GM10266 (cell line): ENCODE measurements around the gene HSPA1L.
A peak's percentile ranks its signal among the peaks of the same experiment; 100 is the strongest.
"Not testable (repeated sequence)": the region's sequence is repeated elsewhere in the genome, so short reads cannot be mapped to it uniquely, and the experiment has no call there.

Experiments used
- DNase-seq: peaks from one replicate; pipeline ENCODE4 v3.0.0; 2012; ENCODE audit errors: extremely low spot score
- TF ChIP-seq, protein P1 (sequence below): IDR thresholded peaks from 2 replicates; pipeline ENCODE4 v1.5.1; 2012; ENCODE audit warnings: mild to moderate bottlenecking, low read depth; ENCODE audit not compliant: control insufficient read depth, insufficient read depth; ENCODE audit errors: missing control alignments

Gene HSPA1L

DNA sequence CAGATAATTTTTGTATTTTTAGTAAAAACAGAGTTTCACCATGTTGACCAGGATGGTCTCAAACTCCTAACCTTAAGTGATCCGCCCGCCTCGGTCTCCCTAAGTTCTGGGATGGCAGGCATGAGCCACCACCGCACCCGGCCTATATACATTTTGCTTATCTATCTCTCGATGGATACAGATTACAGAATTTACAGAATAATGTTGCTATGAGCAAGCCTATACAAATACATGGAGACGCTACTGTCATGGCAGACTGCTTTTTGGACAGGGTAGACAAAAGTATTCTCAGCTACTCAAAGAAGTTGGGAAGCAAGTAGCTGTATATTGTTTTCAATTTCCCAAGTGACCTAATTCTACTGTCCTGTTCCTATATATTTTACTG, 1.6 kb downstream of the HSPA1L start:
- TF ChIP-seq, protein P1, sequence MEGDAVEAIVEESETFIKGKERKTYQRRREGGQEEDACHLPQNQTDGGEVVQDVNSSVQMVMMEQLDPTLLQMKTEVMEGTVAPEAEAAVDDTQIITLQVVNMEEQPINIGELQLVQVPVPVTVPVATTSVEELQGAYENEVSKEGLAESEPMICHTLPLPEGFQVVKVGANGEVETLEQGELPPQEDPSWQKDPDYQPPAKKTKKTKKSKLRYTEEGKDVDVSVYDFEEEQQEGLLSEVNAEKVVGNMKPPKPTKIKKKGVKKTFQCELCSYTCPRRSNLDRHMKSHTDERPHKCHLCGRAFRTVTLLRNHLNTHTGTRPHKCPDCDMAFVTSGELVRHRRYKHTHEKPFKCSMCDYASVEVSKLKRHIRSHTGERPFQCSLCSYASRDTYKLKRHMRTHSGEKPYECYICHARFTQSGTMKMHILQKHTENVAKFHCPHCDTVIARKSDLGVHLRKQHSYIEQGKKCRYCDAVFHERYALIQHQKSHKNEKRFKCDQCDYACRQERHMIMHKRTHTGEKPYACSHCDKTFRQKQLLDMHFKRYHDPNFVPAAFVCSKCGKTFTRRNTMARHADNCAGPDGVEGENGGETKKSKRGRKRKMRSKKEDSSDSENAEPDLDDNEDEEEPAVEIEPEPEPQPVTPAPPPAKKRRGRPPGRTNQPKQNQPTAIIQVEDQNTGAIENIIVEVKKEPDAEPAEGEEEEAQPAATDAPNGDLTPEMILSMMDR: no peak
- DNase-seq: no peak

DNA sequence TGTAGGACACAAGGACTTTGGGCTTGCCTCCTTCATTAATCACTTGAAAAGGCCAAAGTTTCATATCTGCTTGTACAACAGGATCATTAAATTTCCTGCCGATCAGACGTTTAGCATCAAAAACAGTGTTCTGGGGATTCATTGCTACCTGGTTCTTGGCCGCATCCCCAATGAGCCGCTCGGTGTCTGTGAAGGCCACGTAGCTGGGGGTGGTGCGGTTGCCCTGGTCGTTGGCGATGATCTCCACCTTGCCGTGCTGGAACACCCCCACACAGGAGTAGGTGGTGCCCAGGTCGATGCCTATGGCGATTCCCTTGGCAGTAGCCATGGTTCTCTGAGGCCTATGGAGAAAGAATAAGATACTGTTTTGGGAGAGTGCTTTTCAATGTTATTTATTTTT, 3.4 kb downstream of the HSPA1L start:
- no peak for DNase-seq
- TF ChIP-seq, protein P1: no peak

DNA sequence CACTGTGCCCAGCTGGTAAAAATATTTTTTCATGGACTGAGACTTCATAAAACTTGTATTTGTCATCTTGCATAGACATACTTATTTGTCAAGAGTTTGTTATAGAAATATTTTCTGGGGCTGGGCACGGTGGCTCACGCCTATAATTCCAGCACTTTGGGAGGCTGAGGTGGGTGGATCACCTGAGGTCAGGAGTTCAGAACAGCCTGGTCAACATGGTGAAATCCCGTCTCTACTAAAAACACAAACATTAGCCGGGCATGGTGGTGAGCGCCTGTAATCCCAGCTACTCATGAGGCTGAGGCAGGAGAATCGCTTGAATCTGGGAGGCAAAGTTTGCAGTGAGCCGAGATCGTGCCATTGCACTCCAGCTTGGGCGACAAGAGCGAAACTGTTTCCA, 6.5 kb downstream of the HSPA1L start:
- DNase-seq: not testable (repeated sequence)

DNA sequence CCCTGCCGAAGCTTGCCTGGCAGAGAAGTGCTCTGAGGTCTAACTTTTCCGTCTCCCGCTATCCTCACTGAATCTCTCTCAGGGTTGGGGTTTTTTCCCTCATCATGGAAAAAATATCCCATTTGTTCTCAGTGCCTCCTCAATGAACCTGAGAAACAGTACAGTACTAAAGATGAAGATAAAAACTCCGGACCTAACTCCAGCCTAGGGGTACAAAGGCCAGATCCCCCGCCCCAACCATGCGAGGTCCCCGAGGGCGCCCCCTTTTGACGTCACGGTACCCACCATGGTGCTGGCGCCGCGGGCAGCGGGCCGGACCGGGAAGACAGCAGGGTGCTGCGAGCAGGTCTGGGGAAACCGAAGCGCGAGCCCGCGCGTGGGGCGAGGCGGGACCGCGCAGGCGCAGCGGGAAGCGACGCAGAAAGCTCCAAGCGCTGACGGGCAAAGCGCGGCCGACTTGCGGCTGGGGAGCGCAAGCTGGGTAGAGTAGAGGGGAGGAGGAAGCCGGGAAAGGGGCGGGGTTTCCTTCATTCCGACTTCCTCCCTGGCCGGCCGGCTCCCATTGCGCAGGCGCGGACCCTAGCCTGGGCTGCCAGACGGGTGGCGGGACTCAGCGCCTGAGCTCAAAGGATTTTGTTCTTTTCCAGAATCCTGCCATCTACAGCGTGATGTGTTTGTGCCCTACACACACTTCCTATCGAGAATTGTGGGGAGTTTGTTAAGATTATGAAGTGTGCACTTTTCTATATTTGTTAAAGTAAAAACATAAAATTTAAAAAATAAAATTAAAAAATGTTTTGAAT, 8.4 kb downstream of the HSPA1L start, which contains the start of gene LSM2:
LSM2 (minus strand) TSS at position 497 of the 803 bp plus-strand sequence; CDS start at position 288, 209 bp downstream.
- peak; percentile 99 for DNase-seq
- TF ChIP-seq, protein P1: peak; percentile 40

DNA sequence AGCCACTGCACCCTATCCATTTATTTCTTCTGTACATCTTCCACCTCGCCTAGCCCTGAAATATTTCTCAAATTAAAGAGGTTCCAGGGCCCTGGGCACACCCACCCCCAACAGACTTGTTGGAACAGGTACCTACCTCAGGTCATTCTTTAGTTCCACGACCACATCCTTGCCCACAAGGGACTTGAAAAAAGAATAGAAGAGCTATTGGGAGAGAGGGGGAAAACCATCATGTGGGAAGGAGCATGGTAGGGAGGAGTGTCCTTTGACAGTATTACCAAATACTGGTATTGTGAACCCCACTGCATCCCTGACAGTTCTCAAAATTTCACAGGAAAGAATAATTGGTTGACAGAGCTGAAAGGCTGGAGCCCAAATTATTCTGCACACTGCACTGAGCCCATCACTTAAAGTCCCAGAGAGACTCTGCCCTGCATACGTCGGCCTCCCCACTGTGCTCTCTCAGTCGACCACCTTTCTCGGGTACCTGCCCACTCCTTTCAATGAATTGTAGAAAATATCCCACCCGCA, 9.1 kb downstream of the HSPA1L start:
- TF ChIP-seq, protein P1: no peak
- no peak for DNase-seq

DNA sequence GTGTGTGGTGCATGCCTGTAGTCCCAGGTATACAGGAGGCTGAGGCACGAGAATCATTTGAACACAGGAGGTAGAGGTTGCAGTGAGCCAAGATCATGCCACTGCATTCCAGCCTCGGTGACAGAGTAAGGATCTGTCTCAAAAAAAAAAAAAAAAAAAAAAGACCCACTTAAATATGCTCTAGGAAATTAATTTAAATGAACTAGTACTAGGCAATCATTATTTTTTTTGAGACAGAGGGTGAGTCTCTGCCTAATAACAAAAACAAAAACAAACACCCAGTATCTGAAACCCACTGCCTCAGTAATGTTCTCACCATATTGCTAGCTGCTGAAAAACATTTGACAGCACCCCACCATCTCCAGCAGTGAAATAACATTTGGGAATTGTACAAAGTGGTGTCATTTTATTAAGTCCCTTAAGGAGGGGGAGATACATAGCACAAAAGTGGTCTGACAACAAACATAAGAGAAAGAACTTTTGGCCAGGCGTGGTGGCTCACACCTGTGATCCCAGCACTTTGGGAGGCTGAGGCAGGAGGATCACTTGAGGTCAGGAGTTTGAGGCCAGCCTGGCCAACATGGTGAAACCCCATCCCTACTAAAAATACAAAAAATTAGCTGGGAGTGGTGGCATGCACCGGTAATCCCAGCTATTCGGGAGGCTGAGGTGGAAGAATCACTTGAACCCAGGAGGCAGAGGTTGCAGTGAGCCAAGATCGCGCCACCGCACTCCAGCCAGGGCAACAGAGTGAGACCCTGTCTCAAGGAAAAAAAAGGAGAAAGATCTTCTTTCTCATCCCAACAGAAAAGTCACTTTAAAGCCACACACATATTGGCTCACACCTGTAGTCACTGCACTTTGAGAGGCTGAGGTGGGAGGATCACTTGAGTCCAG, 13.8 kb downstream of the HSPA1L start:
- not testable (repeated sequence) for DNase-seq

DNA sequence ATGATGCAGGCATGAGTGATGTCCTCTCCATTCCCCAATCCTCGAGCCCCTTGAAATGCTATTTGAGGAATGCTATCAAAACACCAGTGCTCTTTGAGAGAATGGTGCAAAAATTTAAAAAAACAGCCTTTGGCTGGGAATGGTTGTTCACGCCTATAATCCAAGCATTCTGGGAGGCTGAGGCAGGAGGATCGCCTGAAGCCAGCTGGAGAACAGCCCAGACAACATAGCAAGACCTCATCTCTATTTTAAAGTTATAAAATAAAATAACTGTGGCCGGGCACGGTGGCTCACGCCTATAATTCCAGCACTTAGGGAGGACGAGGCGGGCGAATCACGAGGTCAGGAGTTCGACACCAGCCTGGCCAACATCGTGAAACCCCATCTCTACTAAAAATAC, 15.3 kb downstream of the HSPA1L start:
- DNase-seq: no peak
- TF ChIP-seq, protein P1: no peak

DNA sequence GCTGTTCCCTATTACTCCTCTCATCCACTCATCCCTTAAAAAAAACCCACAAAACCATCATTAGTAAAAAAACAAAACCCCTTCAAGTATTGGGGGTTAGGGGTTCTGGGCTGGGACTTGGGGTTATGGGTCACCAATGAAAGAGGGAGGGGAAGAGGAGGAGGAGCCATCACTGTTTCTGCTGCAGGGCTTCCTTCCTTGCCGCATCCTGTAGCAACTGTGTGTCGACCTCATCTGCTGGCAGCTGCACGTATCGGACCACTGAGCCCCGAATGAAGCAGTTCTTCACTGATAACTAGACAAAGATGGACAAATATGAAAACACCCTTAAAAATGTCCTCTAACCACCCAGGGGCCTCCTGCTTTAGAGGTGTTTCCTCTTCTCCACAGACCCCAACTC, 17.5 kb downstream of the HSPA1L start:
- TF ChIP-seq, protein P1: no peak

More for the DNA sequence above, 17.5 kb downstream of the HSPA1L start:
- no peak for DNase-seq
